PC-3 (cell line): ENCODE data around the gene RSPH6A.

ENCODE experiments used
- EZH2 ChIP-seq: fragments of 300-600 bp; sonication (generic); IDR thresholded peaks from one replicate; pipeline ENCODE4 v1.6.1; 2017; ENCODE audit warnings: antibody characterized with exemption, mild to moderate bottlenecking, low read length; ENCODE audit not compliant: unreplicated experiment
- EZH2phosphoT487 ChIP-seq: fragments of 300-600 bp; sonication (generic); IDR thresholded peaks from 2 replicates; pipeline ENCODE4 v1.6.1; 2018; ENCODE audit warnings: mild to moderate bottlenecking, antibody characterized with exemption, low read length, borderline replicate concordance
- TF ChIP-seq, protein P1 (sequence below): fragments of 300-600 bp; sonication (generic); conservative IDR thresholded peaks from 2 replicates; pipeline ENCODE4 v1.5.1; 2017; ENCODE audit warnings: antibody characterized with exemption, low read depth, mild to moderate bottlenecking, low read length

DNA sequence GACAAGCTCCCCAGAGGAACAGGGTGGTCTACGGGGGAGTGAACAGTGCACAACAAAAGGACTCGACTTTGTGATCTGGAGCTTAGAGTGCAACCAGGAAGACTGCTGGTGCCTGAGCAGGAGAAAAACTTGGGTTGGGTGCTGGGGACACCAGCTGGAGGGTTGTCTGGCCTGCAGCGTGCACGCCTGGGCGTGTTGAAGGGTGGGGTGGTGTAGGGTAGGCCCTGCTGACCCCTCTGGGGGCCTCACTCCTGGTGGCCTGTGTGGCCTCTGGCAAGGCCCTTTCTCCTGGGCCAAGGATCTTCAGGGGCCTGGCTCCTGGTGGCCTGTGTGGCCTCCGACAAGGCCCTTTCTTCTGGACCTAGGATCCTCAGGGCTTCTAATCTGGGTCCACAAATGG, 4.7 kb upstream of the RSPH6A start:
- TF ChIP-seq, protein P1, sequence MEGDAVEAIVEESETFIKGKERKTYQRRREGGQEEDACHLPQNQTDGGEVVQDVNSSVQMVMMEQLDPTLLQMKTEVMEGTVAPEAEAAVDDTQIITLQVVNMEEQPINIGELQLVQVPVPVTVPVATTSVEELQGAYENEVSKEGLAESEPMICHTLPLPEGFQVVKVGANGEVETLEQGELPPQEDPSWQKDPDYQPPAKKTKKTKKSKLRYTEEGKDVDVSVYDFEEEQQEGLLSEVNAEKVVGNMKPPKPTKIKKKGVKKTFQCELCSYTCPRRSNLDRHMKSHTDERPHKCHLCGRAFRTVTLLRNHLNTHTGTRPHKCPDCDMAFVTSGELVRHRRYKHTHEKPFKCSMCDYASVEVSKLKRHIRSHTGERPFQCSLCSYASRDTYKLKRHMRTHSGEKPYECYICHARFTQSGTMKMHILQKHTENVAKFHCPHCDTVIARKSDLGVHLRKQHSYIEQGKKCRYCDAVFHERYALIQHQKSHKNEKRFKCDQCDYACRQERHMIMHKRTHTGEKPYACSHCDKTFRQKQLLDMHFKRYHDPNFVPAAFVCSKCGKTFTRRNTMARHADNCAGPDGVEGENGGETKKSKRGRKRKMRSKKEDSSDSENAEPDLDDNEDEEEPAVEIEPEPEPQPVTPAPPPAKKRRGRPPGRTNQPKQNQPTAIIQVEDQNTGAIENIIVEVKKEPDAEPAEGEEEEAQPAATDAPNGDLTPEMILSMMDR, result no peak
- TF ChIP-seq EZH2 (no peak), EZH2phosphoT487 (no peak)
